ENCODE results near the gene DPP7.

Gene DPP7
- 151 to 185 reads per million in 2 donors for total RNA-seq

DNA sequence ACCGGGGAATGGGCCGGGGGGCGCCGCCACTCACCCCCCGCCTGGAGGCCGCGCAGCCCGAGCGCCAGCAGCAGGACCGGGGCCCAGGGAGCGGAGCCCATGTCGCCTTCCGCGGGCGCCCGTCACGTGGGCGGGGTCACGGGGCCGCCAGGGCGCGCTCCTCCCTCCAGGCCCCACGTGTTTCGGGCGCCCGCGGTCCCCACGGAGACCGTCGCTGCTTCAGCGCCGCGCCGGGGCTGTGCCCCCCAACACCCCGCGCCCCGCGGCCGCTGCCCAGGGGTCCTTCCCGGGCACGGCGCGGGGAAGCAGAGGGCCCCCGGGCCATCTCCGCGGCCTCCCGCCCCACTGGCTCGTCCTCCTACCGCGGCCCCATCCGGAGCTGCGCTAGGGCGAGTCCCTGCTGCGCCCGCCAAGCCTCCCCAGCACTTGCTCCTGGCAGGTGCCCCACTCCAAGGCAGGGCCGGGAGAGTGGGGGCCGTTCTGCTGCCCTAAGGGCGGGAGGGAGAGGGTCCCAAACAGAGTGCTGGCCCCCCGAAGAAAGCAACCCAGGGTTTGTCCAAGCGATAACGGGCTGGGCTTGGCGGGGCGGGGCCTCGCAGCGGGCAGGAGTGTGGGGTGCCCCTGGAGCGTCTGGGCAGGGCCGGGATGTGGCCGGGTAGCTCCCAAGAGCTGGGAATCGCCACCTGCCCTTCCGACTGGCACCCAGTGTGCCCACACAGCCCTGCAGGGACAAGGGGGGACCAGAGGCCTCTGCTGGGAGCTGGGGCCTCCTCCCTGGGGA lies at the start of gene DPP7:
DPP7 (minus strand) TSS at position 121 of the 781 bp plus-strand sequence; CDS start at position 101, 20 bp downstream.
- DNase-seq: peak; percentile 76

DNA sequence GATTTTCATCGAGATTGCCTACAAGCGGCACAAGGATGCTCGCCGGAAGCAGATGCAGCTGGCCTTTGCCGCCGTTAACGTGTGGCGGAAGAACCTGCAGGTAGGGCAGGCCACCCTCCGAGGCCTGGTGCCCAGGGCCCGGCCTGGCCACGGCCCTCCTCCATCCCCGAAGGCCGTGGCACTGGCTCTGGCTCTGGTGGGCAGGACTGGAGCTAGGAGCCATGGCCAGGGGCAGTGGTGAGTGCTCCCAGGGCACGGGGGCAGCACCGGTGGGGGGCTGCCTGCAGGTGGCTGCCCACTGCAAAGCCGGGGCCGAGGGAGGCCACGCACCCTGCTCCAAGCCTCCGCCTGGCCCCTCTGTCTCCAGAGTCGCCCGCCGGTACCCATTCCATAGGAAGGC lies 49.3 kb upstream of the DPP7 start:
- DNase-seq: no peak

DNA sequence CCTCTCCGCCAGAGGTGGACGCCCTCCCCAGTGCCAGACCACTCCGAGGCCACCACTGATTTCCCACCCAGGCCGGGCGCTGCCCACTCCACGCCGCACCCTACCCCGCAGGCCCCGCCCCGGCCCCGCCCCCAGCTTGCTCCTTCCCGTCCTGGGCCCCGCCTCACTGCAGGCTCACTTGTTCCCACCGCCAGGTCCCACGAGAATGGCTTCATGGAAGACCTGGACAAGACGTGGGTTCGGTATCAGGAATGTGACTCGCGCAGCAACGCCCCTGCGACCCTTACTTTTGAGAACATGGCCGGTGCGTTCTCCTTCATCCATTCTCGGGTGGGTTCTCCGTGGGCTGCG lies 48.8 kb upstream of the DPP7 start:
- no peak for DNase-seq

DNA sequence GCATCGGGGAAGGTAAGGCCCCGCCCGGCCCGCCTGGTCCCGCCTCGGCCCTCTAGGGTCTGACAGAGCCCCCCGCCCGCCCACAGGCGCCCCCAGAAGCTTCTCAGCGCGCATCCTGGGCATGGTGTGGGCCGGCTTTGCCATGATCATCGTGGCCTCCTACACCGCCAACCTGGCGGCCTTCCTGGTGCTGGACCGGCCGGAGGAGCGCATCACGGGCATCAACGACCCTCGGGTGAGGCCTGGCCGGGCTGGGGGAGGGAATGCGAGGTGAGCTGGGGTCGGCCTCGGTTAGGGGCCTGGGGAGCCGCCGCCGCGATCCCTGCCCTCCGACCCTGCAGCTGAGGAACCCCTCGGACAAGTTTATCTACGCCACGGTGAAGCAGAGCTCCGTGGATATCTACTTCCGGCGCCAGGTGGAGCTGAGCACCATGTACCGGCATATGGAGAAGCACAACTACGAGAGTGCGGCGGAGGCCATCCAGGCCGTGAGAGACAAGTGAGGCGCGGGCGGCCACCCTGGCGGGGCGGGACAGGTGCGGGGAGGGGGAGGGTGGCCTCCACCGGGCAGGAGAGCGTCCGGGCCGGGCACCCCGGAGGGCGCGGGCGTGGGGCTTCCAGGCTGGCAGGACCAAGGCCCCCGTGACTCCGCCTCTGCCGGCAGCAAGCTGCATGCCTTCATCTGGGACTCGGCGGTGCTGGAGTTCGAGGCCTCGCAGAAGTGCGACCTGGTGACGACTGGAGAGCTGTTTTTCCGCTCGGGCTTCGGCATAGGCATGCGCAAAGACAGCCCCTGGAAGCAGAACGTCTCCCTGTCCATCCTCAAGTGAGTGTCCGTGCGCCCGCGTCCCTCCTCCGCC lies 48.2 kb upstream of the DPP7 start:
- DNase-seq: no peak

DNA sequence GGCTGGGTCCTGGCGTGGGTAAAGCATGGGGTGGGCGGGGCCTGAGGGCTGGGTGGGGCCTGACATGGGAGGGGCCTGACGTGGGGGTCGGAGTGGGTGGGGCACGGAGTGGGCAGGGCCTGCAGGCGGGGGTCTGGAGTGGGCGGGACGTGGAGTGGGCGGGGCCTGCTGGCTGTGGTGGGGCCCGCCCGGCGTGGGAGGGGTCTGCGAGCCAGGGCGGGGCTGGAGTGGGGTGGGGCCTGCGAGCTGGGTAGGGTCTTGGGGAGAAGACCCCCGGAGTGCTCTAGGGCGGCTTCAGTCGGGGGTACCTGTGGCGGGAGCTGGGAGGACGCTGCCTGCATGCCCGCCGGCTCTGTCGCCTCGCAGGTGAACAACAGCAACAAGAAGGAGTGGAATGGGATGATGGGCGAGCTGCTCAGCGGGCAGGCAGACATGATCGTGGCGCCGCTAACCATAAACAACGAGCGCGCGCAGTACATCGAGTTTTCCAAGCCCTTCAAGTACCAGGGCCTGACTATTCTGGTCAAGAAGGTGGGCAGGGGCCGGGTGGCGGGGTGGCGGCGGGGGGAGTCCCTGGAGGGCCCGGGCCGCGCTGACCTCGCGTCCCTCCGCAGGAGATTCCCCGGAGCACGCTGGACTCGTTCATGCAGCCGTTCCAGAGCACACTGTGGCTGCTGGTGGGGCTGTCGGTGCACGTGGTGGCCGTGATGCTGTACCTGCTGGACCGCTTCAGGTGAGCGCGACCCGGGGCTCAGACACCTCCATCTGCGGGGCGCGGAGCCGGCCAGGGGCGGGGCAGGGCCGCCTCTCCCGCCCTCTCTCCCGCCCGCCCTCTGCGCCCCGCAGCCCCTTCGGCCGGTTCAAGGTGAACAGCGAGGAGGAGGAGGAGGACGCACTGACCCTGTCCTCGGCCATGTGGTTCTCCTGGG lies 47.3 kb upstream of the DPP7 start:
- DNase-seq: no peak

DNA sequence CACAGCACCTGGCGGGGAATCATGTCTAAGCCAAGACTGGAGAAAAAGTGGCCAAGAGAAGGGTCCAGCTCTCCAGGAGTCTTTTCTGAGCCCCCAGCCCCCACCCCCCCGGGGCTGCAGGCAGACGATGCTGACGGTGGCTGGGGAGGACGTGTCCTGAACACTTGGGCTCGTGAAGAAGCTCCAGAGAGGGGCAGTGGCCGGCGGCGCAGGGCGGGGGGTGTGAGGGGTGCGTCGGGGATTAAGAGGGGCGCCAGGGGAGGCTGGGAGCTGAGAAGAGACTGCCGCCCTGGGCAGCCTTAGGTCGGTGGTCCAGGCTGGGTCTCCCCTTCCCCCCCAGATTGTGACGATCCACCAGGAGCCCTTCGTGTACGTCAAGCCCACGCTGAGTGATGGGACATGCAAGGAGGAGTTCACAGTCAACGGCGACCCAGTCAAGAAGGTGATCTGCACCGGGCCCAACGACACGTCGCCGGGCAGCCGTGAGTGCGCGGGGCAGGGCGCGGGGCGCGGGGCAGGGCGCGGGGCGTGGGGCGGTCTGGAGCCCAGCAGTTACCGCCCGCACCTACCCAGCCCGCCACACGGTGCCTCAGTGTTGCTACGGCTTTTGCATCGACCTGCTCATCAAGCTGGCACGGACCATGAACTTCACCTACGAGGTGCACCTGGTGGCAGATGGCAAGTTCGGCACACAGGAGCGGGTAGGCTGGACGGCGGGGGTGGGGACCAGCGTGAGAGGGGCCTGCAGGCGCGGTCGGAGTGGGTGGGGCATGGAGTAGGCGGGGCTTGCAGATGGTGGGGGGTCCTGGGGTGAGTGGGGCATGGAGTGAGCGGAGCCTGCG lies 46.4 kb upstream of the DPP7 start:
- DNase-seq: no peak

DNA sequence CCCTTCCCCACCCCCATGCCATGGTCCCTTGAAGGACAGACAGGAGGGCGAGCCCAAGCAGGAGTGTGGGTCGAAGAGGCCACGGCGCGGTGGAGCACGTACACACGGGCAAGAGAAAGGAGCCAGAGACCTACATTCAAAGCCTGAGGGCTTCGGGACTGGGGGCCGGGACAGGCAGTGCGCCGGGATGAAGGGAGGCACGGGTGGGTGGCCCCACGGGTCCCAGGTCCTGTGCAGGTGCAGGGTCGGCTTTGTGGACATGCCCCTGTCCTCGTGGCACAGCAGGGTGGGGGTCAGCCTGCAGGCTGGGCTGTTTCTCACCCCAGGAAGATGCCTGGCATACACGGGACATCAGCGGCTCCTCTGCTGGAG lies 45.5 kb upstream of the DPP7 start:
- DNase-seq: no peak

DNA sequence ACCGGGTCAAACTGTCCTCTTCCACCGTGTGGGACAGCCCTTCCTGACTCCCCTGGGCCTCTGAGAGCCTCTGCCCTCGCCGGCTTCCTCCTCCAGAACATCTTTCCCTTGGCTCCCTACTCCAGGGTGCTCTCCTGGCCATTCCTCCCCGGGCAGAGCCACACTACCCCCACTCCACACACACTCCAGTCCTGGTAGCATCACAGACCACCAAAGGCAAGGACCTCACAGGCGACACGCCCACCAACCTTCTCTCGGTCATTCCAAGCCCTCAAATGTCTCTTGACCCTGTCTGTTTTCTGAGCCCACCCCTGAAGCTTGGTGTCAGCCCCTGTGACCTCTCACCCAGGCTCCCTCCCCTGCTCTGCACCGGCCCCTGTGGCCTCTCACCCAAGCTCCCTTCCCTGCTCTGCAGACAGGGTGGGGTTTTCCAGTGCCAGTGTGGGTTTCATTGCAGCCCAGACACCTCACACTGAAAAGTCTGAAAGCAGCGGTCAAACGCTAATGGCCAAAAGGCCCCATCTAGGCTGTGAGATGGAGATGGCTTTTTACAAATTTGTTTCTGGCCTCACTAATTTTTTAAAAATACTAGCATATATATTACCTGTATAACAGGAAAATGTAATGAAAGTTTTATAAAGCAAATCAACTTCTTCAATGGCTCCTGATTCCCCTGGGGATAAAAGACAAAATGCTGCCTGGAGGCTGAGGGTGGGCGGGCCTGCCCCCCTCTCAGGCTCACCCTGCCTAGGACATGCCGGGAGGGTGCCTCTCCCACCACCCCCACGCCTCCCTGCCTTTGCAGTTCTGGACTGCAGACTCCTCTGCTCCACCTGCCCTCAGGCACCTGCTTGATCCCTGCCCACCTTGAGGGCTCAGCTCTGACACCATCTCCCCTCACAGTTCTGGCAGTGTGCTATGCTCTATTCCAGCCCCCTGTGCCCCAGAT lies 44.8 kb upstream of the DPP7 start:
- DNase-seq: no peak

DNA sequence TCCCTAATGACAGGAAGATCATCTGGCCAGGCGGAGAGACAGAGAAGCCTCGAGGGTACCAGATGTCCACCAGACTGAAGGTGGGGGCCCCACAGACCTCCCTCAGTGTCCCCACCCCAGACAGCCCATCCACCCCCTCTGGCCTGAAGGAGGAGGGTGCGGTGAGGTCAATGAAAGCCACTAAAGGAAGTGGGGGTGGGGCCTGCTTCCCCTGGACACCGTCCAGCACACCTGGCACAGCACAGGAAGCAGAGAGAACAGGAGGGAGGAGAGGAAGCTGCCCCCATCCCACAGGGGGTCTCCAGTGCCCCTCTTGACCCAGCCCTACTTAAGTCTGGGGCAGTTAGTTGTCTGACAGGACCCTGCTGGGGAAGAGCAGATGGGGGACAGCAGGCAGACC lies 44.1 kb upstream of the DPP7 start:
- no peak for DNase-seq

DNA sequence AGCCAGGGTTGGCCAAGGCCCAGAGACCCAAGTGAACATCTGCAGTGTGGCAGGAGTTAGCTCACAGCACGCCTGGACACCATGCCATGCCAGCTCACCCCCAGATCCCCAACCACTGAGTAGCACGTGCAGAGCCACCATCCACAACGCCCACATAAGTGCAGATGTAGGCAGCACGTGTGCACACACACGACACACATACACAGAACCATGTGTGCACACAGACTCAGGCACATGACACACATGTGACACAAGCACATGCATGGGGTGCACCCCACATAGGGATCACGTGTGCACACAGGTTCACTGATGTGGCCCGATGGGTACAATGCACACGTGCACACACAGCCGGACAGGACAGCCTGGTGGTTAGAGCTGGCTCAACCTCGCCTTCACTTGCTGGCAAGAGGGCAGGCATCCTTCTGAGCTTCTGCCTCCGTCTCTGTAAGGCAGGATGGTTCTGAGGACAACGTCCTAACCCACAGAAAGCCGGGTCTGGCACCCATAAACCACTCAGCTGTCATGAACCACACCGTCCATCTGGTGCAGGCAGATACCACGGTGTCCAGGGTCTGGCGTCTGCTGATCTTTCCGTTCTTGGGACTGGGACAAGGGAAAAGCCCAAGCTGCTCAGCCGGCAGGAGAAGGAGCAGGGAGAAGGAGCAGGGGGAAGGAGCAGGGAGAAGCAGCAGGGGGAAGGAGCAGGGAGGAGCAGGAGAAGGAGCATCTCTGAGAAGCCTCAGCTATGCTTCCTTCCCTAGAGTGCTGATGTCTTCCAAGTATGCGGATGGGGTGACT lies 43.3 kb upstream of the DPP7 start:
- no peak for DNase-seq

DNA sequence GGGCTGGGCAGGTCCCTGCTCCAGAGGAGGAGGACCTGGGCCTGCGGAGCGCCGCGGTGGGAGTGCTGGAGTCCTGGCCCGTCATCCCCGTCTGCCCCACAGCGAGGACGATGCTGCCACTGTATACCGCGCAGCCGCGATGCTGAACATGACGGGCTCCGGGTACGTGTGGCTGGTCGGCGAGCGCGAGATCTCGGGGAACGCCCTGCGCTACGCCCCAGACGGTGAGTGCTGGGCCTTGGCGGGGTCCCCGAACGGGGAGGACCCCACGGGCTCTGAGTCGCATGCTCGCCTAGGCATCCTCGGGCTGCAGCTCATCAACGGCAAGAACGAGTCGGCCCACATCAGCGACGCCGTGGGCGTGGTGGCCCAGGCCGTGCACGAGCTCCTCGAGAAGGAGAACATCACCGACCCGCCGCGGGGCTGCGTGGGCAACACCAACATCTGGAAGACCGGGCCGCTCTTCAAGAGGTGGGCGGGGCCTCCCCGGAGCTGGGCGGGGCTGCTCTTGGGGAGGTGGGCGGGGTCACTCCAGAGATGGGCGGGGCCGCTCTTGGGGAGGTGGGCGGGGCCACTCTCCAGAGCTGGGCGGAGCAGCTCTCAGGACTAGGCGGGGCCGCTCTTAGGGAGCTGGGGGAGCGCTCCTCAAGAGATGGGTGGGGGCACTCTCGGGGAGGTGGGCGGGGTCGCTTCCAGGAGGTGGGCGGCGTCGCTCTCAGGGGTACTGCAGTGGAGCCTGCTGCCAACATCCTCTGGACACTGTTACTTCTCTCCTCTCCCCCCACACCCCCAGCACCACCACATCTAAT lies 42.2 kb upstream of the DPP7 start:
- peak; percentile 45 for DNase-seq

DNA sequence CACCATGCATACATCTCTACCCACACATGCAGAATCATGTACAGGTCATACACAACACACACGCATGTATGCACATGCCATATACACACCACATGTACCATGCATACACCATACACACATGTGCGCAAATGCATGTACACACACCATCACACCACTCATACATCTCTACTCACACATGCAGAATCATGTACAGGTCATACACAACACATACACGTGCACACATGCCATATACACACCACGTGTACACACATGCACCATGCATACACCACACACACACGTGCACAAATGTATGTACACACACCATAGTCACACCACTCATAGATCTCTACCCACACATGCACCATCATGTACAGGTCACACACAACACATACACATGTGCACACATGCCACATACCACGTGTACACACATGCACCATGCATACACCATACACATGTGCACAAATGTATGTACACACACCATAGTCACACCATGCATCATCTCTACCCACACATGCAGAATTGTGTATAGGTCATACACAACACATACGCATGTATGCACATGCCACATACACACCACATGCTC lies 38.4 kb upstream of the DPP7 start:
- DNase-seq: no peak

DNA sequence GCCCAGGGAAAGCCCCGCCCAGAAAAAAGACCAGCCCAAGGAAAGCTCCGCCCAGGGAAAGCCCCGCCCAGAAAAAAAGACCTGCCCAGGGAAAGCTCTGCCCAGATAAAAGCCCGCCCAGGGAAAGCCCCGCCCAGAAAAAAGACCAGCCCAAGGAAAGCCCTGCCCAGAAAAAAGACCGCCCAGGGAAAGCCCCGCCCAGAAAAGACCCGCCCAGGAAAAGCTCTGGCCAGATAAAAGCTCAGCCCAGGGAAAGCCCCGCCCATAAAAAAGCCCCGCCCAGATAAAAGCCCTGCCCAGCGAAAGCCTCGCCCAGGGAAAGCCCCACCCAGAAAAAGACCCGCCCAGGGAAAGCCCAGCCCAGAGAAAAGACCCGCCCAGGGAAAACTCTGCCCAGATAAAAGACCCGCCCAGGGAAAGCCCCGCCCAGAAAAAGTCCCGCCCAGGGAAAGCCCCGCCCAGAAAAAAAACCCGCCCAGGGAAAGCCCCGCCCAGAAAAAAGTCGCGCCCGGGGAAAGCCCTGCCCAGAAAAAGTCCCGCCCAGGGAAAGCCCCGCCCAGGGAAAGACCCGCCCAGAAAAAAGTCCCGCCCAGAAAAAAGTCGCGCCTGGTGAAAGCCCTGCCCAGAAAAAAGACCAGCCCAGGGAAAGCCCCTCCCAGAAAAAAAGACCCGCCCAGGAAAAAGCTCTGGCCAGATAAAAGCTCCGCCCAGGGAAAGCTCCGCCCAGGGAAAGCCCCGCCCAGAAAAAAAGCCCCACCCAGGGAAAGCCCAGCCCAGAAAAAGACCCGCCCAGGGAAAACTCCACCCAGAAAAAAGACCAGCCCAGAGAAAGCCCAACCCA lies 36.3 kb upstream of the DPP7 start:
- no peak for DNase-seq

DNA sequence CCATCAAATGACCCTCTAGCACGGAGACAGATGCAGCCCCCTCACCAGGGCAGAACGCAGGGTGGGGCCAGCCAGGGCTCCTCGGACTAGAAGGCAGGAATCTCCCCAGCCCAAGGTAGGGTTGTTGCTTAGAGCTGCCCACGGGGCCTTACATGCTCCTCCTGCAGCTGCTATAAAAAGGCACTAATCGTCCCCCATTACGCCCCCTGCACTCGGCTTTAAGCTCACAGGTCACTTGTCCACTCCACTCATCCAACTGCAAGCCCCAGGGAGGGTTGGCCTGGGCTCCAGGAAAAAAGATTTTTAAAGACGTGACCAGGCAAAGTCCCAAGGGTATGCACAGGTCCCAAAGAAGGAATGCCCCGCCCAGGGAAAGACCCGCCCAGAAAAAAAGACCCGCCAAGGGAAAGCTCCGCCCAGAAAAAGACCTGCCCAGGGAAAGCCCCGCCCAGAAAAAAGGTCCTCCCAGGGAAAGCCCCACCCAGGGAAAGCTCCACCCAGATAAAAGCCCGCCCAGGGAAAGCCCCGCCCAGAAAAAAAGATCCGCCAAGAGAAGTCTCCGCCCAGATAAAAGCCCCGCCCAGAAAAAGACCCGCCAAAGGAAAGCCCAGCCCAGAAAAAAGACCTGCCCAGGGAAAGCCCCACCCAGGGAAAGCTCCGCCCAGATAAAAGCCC lies 35.5 kb upstream of the DPP7 start:
- no peak for DNase-seq

DNA sequence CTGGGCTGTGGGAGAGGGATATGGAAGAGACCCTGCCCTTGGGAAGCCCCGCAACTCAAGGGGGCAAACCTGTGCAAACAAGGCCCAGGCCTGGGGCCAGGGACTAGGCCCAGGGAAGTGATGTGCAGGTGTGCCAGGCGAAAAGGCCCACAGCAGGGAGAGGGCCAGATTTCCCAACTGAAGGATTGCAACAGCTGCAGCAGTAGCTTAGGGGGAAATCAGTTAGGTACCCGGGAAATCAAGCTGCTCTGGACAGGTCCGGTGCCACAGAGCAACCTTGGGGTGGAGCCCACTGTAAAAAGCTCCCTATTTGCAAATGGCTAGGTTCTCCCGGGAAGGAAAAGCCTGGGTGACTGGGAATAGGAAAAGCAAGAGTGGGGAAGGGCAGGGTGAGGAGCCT lies 34.8 kb upstream of the DPP7 start:
- DNase-seq: no peak

DNA sequence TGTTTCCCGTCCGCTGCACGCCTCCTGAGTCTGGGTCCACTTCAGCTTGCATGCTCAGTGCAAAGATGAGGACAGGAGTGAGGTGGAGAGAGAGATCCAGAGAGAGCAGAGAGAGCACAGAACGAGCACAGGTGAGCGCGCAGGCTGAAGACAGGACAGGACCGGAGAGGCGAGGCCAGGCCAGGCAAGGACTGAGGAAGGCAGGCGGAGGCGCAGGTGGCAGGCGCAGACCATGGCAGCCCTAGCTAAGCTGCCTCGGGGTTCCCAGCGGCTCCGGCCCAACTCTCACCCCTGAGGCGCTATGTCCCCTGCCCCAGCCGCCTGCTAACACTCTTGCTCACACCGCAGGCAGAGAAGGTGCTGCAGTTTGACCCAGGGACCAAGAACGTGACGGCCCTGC lies 34.1 kb upstream of the DPP7 start:
- no peak for DNase-seq

DNA sequence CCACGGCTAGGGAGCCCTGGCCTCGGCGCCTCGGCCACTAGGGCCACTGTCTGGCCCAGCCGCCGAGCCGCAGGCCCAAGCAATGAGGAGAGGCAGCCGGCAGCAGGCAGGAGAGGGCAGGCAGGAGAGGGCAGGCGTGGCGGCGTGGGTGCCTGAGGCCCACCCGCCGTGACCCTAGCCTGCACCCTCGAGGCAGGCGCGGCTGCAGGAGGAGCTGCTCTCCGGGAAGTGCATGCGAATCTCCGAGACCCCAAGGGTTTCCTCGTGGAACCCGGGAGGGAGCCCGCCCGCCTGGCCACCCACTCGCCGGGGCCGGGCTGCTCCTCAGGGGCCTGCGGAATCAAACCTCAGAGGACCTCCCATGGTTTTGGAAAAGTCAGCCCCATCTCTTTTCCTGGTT lies 33.7 kb upstream of the DPP7 start:
- no peak for DNase-seq
